ENCODE data around the gene MAMDC4.
A peak's percentile ranks its signal among the peaks of the same experiment; 100 is the strongest.
"Not testable (repeated sequence)": the region's sequence is repeated elsewhere in the genome, so short reads cannot be mapped to it uniquely, and the experiment has no call there.

Gene MAMDC4

GRCh38 chr9:136862849-136863622, 10.9 kb downstream of the MAMDC4 start:
- DNase-seq = no peak

DNA sequence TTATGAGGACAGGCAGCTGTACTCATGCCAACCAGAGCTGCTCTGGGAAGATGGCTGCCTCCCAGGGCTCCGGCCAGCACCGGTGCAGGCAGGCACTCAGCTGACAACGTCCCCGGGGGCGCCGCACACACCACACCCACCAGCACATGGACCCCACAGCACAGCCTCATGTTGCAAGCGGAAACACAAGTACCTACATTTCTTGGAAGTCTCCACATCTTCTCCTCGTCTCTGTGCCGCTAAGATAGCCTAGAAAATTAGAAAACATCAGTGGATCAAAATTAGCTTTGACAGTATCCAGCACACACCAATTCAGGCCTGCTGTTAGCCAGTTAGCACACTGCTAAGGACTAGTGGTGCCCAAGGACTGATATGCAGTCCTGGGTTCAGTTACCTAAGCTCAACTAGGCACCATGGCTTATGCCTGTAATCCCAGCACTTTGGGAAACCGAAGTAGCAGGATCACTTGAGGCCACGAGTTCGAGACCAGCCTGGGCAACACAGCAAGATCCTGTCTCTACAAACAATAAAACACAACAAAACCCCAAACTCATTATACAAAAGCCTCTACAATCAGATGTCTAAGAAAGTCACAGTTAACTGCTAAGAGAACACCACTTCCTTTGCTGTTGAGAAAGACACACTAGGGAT, 11.6 kb downstream of the MAMDC4 start:
- DNase-seq = no peak

GRCh38 chr9:136865041-136865767, 13.1 kb downstream of the MAMDC4 start:
- DNase-seq = no peak

GRCh38 chr9:136865768-136866103, 13.6 kb downstream of the MAMDC4 start:
- DNase-seq = no peak

GRCh38 chr9:136866898-136867421, 14.8 kb downstream of the MAMDC4 start:
- not testable (repeated sequence) for DNase-seq

DNA sequence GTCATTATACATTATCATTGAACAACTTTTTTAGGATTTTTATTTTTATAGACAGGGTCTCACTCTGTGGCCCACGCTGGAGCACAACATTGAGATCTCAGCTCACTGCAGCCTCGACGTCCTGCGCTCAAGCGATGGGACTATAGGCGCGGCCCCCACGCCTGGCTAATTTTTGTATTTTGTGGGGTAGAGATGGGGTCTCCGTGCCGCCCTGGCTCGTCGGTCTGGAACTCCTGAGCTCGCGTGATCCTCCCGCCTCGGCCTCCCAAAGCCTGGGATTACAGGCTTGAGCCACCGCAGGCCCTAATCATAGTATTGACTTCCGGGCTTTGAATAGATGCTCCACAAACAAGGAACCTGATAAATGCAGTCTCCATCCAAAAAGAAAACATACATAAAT, 15.3 kb downstream of the MAMDC4 start:
- DNase-seq = no peak

GRCh38 chr9:136867917-136868316, 15.8 kb downstream of the MAMDC4 start:
- DNase-seq = no peak

DNA sequence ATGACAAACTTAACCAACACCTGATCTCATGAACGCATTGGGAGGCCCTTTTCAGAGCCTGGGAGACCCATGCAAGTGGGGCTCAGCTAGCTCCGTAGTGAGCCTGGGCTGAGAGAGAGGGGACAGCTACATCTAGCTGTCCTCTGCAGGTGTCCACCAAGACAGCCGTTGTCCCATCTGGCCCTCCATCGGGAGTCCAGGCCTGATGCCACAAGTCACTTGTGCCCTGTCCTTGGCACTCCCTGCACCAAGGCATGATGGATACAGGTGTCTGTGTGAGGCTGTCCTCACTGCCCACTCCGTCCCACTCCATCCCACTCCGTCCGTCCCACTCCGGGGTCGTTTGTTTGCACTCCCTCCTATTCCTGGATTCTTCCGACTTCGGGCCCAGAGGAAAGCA, 16.5 kb downstream of the MAMDC4 start:
- no peak for DNase-seq

- DNase-seq = not testable (repeated sequence)
Measured at GRCh38 chr9:136869611-136870010, 17.5 kb downstream of the MAMDC4 start.

DNA sequence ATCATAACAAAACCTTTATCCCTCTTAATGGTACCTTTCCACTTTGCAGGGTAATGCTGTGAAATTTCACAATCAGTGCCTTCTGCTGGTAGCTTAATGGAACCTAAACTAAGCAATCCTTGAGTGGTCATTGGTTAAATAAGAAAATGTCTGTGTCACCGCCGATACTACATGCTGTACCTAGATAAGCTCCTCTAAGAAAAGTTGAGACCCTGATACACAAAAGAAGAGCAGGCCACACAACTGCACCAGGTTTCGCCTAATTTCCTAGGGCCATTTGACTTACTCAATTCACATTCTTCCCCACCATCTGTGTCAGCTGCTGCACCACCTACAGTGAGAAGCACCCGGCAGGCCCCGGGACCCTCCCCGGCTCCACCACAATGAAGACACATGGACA, 23.0 kb downstream of the MAMDC4 start:
- no peak for DNase-seq

DNA sequence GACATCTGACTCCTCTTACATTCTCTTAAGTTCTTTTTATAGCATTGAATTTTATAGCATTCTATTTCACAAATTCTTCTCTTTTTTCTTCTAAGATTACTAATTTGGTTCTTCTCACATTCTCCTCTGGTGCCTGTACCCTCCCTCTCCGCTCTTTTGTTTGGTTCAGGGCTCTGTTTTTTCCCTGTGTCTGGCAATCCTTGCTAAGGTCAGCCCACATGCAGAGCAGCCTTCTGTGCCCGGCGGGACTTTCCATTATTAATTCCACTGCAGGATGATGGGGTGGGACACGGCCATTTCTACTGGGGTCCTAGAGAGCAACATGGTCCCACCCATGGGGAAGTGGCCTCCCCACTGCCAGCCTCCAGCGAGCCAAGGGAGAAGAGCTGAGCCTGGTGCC, 24.3 kb downstream of the MAMDC4 start:
- DNase-seq = no peak

- peak; percentile 62 for DNase-seq
Measured at GRCh38 chr9:136880651-136881050, 28.5 kb downstream of the MAMDC4 start.

- no peak for DNase-seq
Measured at GRCh38 chr9:136881691-136882108, 29.6 kb downstream of the MAMDC4 start.

DNA sequence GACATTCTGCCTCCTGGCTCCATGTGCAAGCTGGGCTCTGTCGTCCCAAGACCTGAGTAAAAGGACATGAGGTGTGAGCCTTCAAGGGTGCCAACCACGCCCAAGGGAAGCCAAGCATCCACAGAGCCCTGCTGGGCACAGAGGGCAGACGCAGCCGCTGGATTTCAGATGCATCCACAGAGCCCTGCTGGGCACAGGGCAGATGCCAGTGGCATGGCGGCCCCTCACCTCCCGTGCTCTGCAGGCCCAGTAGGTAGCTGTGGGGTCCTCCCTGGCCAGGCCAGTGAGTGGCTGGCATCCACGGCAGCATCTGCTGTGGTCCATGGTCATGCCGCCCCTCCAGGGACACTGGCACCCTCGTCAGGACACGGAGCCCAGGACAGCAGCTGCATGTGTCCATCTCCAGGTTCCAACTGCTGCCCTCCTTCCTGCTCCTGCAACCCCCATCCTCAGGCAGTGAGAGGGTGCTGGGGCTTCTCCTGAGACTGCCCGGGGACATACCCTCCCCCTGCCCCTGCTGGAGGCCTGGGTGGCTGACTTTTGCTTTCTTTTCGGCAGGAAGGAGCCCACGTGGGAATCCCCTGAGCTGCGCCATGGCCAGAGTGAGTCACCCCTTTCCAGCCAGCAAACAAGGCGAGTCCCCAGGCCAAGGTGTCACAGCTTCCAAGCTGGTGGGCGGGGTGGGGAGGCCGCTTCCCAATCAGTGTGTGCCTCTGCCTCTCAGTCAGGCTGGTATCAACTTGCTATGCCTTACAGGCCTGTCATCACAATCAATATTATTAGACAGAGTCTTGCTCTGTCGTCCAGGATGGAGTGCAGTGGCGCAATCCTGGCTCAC, 30.2 kb downstream of the MAMDC4 start:
- no peak for DNase-seq

- DNase-seq = not testable (repeated sequence)
Measured at GRCh38 chr9:136882947-136883283, 30.8 kb downstream of the MAMDC4 start.

GRCh38 chr9:136883670-136884069, 31.5 kb downstream of the MAMDC4 start:
- DNase-seq = not testable (repeated sequence)

DNA sequence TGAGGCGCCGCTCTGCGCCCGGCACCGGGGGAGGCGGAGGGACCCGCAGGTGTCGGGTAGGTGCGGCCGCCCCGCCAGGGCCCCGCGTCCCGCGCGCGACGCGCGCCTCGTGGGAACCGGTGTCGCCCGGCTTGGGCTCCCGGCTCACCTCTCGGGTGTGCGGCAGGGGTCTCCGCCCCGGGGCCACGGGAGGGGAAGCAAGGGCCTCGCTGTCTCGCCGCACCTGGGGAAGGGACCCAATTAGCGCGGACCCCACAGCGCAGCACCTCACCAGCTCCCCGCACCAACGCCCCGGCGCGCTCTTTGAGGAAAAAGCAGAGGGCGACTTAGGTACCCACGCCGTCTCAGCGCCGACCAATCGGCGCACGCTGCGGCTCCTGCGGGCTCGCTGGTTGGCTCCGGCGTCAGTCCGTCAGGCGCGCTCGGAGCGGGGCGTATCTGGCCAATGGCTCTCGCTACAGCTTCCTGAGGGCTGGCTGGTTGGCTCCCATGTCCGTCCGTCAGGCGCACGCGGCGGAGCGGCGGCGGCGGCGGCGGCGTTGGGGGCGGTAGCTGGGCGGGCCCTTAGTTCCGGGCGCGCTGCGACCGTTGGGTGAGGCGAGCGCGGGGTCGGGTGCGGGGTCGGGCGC, 33.9 kb downstream of the MAMDC4 start, which contains the start of gene TRAF2:
TSS of gene TRAF2 (plus strand) at position 567 of the 629 bp plus-strand sequence. CDS start 12,225 bp downstream, outside the sequence.
- peak; percentile 98 for DNase-seq

- peak; percentile 48 for DNase-seq
Measured at GRCh38 chr9:136886610-136887597, 34.8 kb downstream of the MAMDC4 start.

DNA sequence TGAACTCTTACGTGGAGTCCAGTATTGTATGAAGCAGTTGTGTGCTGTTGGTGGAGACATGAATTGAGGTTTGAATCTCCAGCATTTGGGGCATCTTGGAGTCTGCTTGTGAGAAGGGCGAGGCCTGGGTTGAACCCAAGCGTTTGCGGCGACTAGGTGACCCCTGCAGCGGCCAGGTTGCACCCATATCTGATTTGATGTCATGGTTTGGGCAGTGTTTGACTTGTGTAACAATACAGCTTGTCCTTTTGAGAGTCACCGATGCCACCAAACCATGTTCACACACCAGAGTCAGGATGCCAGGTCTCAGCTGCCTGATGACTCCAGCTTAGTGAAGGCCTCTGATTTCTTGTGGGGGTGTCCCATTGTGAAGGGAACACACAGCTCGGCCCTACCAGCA, 36.3 kb downstream of the MAMDC4 start:
- no peak for DNase-seq

DNA sequence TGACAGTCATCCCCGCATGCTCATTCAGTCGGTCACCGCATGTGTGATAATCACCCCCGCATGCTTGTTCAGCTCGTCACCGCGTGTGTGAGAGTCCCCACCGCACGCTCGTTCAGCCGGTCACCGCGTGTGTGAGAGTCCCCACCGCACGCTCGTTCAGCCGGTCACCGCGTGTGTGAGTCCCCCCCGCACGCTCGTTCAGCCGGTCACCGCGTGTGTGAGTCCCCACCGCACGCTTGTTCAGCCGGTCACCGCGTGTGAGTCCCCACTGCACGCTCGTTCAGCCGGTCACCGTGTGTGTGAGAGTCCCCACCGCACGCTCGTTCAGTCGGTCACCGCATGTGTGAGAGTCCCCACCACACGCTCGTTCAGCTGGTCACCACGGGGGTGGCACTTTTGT, 37.7 kb downstream of the MAMDC4 start:
- no peak for DNase-seq

- no peak for DNase-seq
Measured at GRCh38 chr9:136890661-136891060, 38.5 kb downstream of the MAMDC4 start.

Data from NCI-H82 (cell line).